Endothelial cell of hepatic sinusoid (primary cell): ENCODE data around the gene HIVEP2.

Experiments
- in situ Hi-C: cut with HindIII; loops from 2 replicates; pipeline ENCODE4 v1.10.0; 2017; ENCODE audit warnings: low sequenced_read_pairs

The HIVEP2 gene

DNA sequence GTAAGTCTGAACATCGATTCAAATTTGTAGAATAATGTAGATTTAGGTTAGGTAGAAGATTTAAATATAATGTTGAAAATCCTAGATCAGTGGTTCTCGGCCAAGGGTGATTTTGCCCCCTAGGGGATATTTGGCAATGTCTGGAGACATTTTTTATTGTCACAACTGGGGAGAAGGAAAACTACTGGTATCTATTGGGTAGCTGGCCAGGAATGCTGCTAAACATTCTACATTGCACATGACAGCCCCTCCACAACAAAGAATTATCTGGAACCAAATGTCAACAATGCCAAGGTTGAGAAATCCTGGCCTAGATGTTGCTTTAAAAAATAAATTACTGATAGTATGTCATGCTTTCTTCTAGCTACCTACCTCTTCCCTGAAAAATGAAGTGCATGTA is 76.1 kb downstream of the HIVEP2 start:
- in situ Hi-C loops, result no loop called here

DNA sequence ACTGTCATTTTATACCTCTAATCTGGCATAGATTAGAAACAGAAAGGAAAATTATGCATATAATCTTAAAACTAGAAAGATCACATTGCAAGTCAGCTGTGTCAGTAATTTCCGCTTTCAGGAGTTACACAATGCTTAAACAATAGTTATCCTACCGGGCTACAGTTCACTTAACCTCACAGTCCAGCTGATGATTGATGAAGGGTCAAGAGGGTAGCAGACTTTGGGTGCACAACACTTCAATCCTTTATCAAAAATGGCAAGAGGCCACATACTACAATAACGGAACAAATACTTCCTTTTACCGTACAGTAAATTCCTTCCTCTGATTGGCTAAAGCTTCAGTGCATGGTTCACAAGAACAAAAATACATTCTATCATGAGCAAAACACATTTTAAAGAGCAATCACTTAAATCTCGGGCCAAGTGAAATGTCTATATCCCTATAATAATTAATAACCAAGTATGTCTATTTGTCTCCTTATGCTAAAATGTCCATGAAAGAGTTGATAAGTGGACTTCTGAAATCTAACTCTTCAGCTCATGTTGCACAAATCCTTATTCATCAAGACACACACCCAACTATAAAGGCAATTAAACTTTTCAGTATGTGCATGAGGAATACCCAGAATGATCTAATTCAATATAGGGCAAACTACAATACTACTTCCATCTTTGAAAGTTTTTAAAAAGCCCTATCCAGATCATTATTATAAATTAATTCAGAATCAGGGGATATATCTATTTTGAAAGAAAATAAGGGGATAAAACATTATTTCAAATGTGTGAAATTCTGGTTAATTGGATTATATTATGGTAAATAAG is 76.8 kb downstream of the HIVEP2 start:
- in situ Hi-C loops, result no loop called here

DNA sequence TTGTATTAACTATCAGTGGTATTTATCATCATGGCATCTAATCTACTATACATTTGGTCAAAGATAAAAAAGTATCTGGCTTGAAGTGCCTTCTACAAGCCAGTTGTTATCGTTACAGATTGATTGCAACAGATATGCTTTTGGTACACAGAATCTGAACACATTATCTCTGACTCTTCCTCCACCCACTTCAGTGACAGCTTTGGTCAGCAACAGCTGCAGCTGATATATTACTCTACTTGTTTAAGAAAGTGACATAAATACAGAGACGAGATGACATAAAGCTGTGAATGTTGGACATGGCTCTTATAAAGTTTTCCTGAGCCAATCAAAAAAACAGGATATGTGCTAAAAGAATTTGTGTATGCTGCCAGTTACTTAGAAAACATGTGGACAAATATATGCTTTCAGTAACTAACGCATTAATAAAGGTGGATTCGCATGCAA is 77.6 kb downstream of the HIVEP2 start:
- in situ Hi-C loops, result no loop called here

GRCh38 chr6:142863981-142864380 is 81.0 kb downstream of the HIVEP2 start:
- in situ Hi-C loops, result no loop called here

GRCh38 chr6:142861711-142862110 is 83.3 kb downstream of the HIVEP2 start:
- in situ Hi-C loops, result no loop called here

- in situ Hi-C loops, result no loop called here
Observed at GRCh38 chr6:142860498-142860897, 84.5 kb downstream of the HIVEP2 start.

GRCh38 chr6:142857796-142858555 is 87.0 kb downstream of the HIVEP2 start:
- in situ Hi-C loops, result loop anchor here (5.0 kb wide), 1 partner anchor 84 kb away; no protein-coding TSS in a partner anchor

DNA sequence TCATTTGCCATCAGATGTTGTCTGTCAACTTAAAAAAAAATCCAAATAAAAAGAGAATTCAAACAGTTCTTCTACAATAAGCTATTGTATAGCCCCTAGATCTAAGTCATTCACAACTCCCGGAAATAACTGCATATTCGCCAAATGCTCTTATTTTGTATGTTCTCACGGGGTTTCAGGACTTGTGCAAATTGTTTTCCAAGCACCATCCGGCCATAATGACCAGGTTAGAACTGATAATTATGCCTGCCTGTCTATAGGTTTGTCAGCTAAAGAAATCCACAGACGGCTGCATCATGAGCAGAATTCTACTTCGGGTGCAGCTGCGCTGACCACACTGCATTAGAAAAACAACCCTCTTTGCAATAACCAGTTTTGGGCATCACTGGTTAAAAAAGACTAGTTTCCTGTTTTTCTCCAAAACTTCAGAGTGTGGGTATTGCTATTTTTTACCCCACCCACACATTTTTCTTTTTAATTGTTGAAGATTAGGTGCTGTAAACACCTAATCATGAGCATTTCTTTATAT is 87.7 kb downstream of the HIVEP2 start:
- in situ Hi-C loops, result loop anchor here (5.0 kb wide), 1 partner anchor 85 kb away; no protein-coding TSS in a partner anchor

DNA sequence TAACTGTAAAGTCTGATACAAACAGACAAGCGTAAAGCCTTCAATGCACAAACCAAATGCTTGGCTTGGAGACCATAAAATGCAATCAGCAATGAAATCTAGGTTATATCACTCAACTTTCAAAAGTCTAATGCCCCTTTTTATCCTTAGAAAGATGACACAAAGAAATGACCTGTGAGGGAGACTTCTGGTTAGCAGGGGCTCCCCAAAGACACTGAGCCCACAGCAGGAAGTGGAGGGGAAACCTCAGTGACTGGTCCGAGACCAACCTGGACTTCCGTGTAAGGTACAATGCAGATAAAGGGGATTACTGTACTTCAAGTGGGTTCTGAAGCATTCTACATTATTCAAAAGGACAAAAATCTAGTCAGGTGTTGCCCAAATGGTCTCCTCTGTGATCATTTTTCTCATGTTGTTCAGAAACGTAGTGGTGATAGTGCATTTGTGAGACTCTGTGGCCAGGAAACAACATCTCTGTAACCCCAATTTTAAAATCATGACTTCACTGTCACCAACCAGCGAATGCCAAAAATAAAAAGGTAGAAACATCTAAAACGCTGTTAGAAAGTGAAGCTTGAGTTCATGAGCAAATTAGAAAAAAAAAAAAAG is 88.2 kb downstream of the HIVEP2 start:
- in situ Hi-C loops, result loop anchor here (5.0 kb wide), 1 partner anchor 86 kb away; no protein-coding TSS in a partner anchor

DNA sequence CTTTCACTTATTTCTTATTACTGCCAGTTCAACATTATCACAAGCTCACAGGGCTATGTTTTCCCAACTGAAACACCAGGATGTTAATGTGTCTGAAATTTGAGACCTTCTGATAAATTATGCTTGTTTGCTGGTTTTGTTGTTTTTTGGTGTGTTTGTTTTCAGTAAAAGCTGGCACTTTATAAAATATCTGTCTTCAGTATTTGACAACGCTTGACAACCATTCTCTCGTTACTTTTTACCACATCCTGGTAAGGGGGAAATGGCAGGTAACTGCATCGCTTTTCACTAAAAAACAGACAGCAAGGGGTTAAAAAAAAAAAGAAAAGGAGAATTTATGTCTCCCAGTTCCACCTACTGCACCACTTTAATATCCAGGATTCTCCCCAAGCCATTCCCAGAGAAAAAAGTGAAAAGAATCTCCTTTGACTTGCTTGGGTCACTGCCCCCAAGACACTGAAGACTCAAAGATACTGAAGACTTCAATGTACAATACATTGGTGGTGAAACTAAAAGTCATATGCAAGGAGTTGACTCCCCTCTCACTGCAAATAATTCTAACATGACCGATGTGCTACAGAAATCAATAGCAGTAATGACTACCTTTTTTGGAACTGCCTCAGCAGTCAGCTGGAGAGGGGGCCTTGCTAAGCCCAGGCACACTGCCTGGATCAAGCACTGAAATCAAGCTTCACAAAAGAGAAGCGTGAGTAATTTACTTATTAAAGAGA is 88.9 kb downstream of the HIVEP2 start:
- in situ Hi-C loops, result loop anchor here (5.0 kb wide), 1 partner anchor 86 kb away; no protein-coding TSS in a partner anchor

GRCh38 chr6:142854589-142855488 is 90.1 kb downstream of the HIVEP2 start:
- in situ Hi-C loops, result loop anchor here (5.0 kb wide), 1 partner anchor 87 kb away; no protein-coding TSS in a partner anchor

GRCh38 chr6:142853244-142854180 is 91.5 kb downstream of the HIVEP2 start:
- in situ Hi-C loops, result no loop called here

DNA sequence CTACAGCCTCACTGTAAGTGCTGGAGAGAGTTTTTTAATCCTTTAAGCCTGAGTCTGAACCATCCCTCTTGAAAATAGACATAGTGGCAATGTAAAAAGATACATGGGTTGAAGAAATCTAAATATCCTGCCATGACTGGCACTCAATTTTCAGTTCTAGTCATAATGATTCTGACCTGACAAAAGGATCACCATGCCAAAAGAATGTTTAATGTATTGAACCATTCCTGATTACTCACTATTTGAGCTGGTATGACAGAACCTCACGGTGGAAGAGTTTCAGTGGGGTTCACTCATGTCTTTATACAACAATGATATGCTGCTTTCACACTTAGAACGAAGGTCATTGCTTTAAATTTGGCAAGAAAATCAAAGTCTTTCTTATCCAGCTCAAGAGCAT is 93.4 kb downstream of the HIVEP2 start:
- in situ Hi-C loops, result no loop called here

DNA sequence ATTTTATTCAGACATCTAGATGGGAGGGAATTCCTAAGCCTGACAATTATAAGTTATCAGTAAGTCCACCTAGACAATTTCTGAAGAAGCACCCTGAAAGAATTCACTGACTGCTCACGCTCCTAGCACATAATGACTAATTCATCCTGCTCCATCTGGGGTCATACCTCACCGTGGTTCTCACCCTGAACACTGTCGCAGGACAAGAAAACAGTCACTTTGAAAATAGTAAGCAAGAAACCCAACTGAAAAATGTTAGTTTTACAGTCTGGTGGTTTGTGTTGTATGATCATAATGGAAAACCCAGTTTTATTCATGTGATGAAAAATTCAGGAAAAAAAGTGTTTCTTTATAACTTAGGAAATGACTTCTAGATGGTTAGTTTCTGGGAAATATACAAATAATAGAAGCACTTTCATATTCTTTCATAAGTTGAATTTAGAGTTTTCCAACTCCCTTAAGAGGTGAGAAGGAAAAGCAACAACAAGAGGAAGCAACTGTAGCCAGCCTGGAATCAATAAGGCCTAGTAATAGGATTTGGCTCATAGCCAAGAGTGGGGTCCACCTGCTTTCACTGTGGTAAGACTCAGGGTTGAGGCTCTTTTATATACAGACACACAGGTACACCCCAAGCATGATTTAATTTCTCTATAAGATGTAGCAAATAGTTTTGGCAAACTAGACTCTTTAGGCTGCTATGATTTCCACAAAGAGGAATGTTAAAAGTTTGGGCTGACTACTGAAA is 94.1 kb downstream of the HIVEP2 start:
- in situ Hi-C loops, result no loop called here

DNA sequence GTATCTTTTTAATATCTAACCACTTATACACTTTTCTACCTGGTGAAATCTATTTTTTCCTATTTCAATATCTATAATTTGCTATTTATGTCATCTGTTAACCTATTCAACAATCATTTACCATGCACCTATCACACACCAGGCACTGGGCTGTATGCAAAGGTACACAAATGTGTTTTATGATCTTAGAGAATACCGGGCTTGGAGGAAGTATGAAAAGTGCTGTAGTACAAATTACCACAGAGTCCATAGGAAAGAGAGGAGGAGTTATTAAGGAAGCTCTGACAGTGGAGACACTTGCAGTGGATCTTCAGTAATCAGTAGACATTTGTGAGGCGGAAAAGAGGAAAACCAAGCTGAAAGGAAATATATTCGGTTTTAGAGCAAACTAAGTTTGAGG is 96.0 kb downstream of the HIVEP2 start:
- in situ Hi-C loops, result no loop called here

- in situ Hi-C loops, result no loop called here
Observed at GRCh38 chr6:142848156-142848555, 96.8 kb downstream of the HIVEP2 start.

GRCh38 chr6:142846883-142847287 is 98.1 kb downstream of the HIVEP2 start:
- in situ Hi-C loops, result no loop called here

DNA sequence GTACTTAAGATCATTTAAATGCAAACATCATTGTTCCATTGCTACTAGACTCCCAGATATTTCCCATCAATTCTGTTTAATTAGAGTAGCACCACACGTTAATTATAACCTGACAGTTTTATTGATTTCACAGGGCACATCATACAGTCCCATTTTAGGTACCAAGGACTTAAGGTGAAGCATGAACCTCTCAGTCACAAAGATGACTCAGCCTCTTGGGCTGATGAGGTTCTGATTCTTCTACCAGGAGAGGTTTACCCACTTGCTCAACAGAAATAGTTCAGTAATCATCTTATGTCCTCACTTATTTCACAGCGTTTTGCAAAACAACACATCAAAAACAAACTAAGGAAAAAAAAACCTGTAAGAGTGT is 98.5 kb downstream of the HIVEP2 start:
- in situ Hi-C loops, result no loop called here
